ENCODE measurements around the gene RSPO4.

- TF ChIP-seq, protein P1, sequence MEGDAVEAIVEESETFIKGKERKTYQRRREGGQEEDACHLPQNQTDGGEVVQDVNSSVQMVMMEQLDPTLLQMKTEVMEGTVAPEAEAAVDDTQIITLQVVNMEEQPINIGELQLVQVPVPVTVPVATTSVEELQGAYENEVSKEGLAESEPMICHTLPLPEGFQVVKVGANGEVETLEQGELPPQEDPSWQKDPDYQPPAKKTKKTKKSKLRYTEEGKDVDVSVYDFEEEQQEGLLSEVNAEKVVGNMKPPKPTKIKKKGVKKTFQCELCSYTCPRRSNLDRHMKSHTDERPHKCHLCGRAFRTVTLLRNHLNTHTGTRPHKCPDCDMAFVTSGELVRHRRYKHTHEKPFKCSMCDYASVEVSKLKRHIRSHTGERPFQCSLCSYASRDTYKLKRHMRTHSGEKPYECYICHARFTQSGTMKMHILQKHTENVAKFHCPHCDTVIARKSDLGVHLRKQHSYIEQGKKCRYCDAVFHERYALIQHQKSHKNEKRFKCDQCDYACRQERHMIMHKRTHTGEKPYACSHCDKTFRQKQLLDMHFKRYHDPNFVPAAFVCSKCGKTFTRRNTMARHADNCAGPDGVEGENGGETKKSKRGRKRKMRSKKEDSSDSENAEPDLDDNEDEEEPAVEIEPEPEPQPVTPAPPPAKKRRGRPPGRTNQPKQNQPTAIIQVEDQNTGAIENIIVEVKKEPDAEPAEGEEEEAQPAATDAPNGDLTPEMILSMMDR (IDR thresholded peaks at IDR 0.05; ENCODE audit: borderline replicate concordance, extremely low read depth, low read length, poor library complexity, severe bottlenecking), result no peak
- TF ChIP-seq EZH2 (IDR thresholded peaks at IDR 0.05; ENCODE audit: borderline replicate concordance, low read depth, low read length, severe bottlenecking), result no peak
These were observed 15.3 kb downstream of the RSPO4 start for GRCh38 chr20:986733-987355.

All from DND-41 (cell line).